Measurements from ENCODE around the gene SP140L.

The SP140L gene

DNA sequence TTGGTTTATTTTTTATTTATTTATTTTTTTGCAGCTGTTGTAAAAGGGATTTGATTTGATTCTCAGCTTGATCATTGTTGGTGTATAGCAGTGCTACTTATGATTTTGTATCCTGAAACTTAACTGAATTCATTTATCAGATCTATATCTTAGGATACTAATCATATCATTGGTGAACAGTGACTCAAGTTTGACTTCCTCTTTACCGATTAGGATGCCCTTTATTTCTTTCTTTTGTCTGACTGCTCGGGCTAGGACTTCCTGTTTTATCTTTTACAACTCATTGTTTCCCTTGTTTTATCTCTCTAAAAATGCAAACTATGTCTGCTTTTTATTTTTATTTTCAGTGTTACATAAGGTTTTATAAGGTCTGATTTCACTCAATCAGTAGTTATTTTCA, 112.6 kb downstream of the SP140L start:
- H3K4me3 Mint-ChIP-seq, result peak overlapping the region; percentile 79
- H3K36me3 Mint-ChIP-seq, result peaks cover 16% of the 10 kb centered on the region
- H3K27me3 Mint-ChIP-seq, result no peaks in the 10 kb centered on the region
- peak overlapping the region; percentile 97 for H3K27ac Mint-ChIP-seq
- H3K9me3 Mint-ChIP-seq (ENCODE audit: low read depth), result peaks cover 4% of the 10 kb centered on the region
- peaks cover 66% of the 10 kb centered on the region for H3K4me1 Mint-ChIP-seq (ENCODE audit: low read depth)

DNA sequence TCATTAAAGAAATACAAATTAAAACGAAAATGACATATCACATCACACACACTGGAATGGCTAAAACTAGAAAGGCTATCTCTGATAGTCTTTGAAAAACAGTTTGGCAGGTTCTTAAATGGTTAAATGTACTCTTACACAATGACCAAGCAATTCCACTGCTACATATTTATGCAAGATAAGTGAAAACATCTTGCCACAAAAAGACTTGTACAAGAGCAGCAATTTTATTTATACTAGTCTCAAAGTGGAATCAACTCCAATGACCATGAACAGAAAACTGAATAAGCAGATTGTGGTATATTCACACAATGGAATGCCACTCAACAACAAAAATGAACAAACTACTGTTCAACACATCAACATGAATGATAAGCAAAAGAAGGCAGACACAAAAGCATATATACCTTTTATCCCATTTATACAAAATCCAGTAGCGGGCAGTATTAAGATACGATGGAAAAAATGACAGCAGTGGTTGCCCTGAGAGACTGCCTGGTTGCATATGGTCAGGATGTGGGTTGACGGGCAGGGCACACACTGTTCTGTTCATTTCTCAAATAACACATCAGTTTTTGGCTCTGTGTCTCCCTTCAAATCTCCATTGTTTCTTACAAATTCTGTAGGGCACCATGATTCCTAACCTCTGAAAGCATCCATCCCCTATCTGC, 114.4 kb downstream of the SP140L start:
- Mint-ChIP-seq H3K4me3 (peak overlapping the region; percentile 74), H3K27me3 (no peaks in the 10 kb centered on the region), H3K27ac (peak overlapping the region; percentile 94), H3K36me3 (peaks cover 11% of the 10 kb centered on the region), H3K9me3 (ENCODE audit: low read depth) (peaks cover 2% of the 10 kb centered on the region), H3K4me1 (ENCODE audit: low read depth) (peaks cover 57% of the 10 kb centered on the region)

DNA sequence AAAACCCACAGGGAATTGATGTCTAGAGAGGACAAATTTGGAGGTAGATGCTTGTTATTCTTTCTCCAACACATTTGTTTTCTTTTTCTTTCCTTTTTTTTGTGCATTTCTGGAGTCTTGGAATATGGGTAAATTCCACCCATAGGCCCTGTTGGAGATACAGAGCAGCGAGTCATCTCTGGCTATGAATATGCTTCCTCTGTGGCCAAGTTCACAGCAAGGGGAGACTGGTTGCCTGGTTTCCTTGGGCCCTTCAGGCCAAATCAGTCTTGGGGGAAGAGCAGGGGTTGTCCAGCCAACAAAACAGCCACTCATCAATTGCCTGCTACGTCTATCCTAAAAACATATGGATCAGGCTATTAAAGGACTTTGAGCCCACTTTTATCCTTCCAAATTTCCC, 116.5 kb downstream of the SP140L start:
- Mint-ChIP-seq H3K4me3 (no peak overlapping the region), H3K9me3 (ENCODE audit: low read depth) (no peaks in the 10 kb centered on the region), H3K27ac (peak overlapping the region; percentile 30), H3K36me3 (peaks cover 27% of the 10 kb centered on the region), H3K4me1 (ENCODE audit: low read depth) (peaks cover 78% of the 10 kb centered on the region), H3K27me3 (no peaks in the 10 kb centered on the region)

DNA sequence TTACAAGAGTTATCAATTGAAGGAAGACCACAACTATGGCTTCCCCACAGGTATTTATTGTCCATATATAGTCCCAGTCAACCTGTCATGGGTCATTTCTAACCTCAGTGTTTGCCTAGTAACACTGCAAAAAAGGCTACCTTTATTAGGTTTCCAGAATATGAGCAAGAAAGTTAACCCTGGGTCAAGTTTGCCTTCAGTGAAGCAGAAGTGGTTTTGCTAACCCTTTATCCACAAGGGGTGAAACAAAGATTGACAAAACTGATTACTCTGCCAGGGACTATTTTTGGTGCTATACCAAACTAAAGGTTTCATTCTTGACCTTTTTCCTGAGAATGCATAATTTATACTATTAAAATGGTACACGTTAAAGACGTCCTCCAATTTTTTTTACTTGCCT, 117.8 kb downstream of the SP140L start:
- Mint-ChIP-seq H3K27me3 (no peaks in the 10 kb centered on the region), H3K27ac (peak overlapping the region; percentile 5), H3K4me3 (no peak overlapping the region), H3K4me1 (ENCODE audit: low read depth) (peaks cover 75% of the 10 kb centered on the region), H3K36me3 (peaks cover 31% of the 10 kb centered on the region), H3K9me3 (ENCODE audit: low read depth) (no peaks in the 10 kb centered on the region)

DNA sequence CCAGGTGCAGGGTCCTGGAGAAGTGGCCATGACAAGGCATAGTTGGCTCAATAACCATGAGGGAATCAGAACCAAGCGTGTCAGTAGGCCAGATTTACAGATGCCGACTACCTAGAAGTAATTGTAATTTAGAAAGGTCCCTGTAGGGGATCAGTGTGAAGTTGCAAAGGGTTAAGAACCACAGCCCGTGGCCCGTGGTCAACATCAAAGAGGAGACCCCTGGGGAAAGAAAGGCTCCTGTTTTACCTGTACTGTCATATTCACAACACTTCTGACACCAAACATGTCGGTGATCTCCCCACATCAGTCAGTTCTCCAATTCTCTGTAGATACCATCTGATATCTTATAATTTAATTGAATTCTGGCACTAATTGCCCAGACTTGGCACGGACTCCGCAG, 120.0 kb downstream of the SP140L start:
- peaks cover 66% of the 10 kb centered on the region for H3K4me1 Mint-ChIP-seq (ENCODE audit: low read depth)
- H3K27ac Mint-ChIP-seq, result peak overlapping the region; percentile 93
- H3K9me3 Mint-ChIP-seq (ENCODE audit: low read depth), result no peaks in the 10 kb centered on the region
- H3K4me3 Mint-ChIP-seq, result no peak overlapping the region
- no peaks in the 10 kb centered on the region for H3K27me3 Mint-ChIP-seq
- H3K36me3 Mint-ChIP-seq, result peaks cover 44% of the 10 kb centered on the region

DNA sequence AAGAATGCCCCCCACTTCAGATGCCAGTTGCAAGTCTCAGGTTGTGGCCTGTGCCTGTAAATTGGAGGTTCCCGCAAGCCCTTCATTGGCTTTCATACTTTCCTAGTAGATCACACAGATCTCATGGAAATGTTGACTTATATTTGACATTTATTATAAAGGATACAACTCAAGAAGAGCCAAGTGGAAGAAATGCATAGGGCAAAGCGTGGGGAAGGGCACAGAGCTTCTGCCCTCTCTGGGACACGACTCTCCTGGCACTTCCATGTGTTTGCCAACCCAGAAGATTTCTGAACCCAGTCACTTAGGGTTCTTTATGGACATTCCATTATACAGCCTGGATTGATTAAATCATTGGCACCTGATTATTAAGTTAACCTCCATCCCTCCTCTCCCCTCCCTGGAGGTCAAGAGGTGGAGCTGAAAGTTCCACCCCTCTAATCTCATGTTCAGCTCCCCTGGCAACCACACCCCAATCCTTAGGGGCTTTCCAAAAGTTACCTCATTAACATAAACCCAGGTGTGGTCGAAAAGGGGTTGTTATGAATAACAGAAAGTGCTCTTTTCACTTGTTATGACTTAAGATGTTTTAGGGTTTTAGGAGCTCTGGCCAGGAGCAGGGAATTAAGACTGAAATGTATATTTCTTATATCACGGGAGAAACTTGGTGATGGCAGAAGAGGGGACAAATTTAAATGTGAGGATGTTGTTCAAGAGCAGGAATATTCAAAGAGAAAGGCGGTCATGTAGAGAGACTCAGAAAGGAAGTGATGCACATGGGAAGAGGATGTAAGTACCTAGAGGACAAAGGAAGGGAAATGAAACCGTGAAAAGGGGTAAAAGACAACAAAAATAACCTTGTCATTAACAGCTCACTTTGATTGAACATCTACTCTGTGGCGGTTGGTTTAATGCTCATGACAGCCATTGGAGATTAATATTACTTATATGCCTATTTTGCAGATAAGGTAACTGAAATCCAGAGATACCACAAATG, 120.8 kb downstream of the SP140L start:
- Mint-ChIP-seq H3K36me3 (peaks cover 48% of the 10 kb centered on the region), H3K27ac (peak overlapping the region; percentile 93), H3K27me3 (no peaks in the 10 kb centered on the region), H3K9me3 (ENCODE audit: low read depth) (no peaks in the 10 kb centered on the region), H3K4me3 (peak overlapping the region; percentile 72), H3K4me1 (ENCODE audit: low read depth) (peaks cover 63% of the 10 kb centered on the region)

DNA sequence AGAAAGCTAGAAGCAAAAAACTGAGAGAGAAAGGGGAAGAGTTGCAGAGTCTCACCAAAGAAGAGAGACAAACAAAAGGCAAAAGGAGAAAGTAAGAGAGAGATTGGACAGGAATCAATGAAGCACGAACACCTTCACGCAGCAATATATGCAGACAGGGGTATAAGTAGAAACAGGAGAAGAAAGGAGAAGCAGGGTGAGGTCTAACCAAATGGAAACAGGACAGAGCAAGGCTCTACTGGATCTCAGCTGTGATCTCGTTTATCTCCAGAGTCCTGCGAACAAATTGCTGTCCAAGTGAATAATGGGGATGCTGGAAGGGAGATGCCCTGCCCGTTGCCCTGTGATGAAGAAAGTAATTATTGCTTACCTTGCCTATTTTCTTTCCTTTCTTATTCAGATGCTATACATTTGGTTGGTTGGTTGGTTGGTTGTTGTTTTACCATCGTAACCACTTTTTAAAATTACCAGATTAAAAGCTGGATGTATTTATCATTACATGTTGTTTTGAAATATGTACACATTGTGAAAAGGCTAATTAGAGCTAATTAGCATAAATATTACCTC, 123.0 kb downstream of the SP140L start:
- peaks cover 63% of the 10 kb centered on the region for H3K36me3 Mint-ChIP-seq
- peaks cover 9% of the 10 kb centered on the region for H3K9me3 Mint-ChIP-seq (ENCODE audit: low read depth)
- H3K27me3 Mint-ChIP-seq, result no peaks in the 10 kb centered on the region
- peaks cover 72% of the 10 kb centered on the region for H3K4me1 Mint-ChIP-seq (ENCODE audit: low read depth)
- peak overlapping the region; percentile 59 for H3K27ac Mint-ChIP-seq
- H3K4me3 Mint-ChIP-seq, result no peak overlapping the region

DNA sequence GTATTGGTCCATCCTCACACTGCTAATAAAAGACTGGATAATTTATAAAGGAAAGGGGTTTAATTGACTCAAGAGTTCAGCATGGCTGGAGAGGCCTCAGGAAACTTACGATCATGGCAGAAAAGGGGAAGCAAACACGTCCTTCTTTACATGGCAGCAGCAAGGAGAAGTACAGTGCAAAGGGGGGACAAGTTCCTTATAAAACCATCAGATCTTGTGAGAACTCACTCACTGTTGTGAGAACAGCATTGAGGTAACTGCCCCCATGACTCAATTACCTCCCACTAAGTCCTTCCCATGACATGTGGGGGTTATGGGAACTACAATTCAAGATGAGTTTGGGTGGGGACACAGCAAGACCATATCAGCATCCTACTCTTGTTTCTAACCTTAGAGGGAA, 126.0 kb downstream of the SP140L start:
- Mint-ChIP-seq H3K9me3 (ENCODE audit: low read depth) (peaks cover 23% of the 10 kb centered on the region), H3K36me3 (peaks cover 67% of the 10 kb centered on the region), H3K4me1 (ENCODE audit: low read depth) (peaks cover 79% of the 10 kb centered on the region), H3K4me3 (no peak overlapping the region), H3K27ac (no peak overlapping the region), H3K27me3 (no peaks in the 10 kb centered on the region)
